ENCODE measurements around the gene PXT1.

DNA sequence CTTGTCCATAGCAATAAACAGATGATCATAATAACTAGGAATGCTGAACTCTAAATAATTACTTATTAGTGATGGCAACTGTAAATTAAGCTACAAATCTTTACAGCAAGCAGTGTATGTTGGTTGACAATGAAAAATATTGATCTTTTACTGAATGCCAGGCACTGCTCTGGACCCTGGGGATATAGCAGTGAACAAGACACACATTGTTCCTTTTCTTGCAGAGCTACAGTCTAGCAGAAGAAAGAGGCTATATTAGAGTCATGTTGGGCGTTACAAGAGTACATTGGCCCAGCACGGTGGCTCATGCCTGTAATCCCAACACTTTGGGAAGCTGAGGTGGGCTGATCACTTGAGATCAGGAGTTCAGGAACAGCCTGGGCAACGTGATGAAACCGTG, 11.5 kb downstream of the PXT1 start:
- TF ChIP-seq, protein P1, sequence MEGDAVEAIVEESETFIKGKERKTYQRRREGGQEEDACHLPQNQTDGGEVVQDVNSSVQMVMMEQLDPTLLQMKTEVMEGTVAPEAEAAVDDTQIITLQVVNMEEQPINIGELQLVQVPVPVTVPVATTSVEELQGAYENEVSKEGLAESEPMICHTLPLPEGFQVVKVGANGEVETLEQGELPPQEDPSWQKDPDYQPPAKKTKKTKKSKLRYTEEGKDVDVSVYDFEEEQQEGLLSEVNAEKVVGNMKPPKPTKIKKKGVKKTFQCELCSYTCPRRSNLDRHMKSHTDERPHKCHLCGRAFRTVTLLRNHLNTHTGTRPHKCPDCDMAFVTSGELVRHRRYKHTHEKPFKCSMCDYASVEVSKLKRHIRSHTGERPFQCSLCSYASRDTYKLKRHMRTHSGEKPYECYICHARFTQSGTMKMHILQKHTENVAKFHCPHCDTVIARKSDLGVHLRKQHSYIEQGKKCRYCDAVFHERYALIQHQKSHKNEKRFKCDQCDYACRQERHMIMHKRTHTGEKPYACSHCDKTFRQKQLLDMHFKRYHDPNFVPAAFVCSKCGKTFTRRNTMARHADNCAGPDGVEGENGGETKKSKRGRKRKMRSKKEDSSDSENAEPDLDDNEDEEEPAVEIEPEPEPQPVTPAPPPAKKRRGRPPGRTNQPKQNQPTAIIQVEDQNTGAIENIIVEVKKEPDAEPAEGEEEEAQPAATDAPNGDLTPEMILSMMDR (IDR thresholded peaks at IDR 0.05; ENCODE audit: insufficient read depth, low read length), result no peak
- TF ChIP-seq POLR2AphosphoS5 (IDR thresholded peaks at IDR 0.05; ENCODE audit: low read depth), result no peak
